Omental fat pad (tissue), 4 donors: ENCODE data around the gene SGMS1. TPM values are rescaled to one million over a fixed set of nuclear protein-coding genes. Genes with fewer than 3 reads are reported as not detected.

ENCODE experiments used
- ATAC-seq: fragments of 150-250 bp; one replicate; pipeline ENCODE4 v1.9.1; 2016; ENCODE audit warnings: mild to moderate bottlenecking, moderate library complexity; ENCODE audit not compliant: low FRiP score
- DNase-seq: peaks from one replicate; pipeline ENCODE4 v3.0.0-alpha.2; 2019; ENCODE audit warnings: low spot score
- total RNA-seq, 4 donors: library from RNA; depleted of rRNA; stranded (reverse); fragments of >200 nt; gene quantifications; one replicate each; pipeline ENCODE4 v1.1.0, GENCODE V29; 2016
- TF ChIP-seq, protein P1 (sequence below), 3 donors: fragments of 450-650 bp; IDR thresholded peaks; one replicate each; pipeline ENCODE4 v1.5.1; 2016 to 2017; ENCODE audit warnings: antibody characterized with exemption in 3 of 3, mild to moderate bottlenecking in 3 of 3, moderate library complexity in 2 of 3

SGMS1 gene
- total RNA-seq, 4 donors from 2014 or later: 82.5 to 136 (median 96.4) TPM

DNA sequence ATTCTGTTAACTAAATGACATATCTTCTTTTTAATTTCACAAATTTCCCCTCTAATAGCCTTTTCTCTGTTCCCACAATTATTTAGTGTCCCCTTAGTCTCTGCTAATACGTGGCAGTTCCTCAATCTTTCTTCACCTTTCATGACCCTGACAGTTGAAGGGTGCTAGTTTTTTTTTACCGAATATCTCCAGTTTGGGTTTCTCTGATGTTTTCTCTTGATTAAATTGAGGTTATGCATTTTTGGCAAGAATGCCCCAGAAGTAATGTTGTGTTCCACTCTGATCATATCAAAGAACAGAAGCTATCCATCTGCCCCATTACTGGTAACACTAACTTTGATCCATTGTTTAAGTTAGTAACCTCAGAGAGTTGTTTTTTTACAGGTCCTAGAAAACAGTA lies 238.9 kb downstream of the SGMS1 start:
- ATAC-seq: no peak
- TF ChIP-seq, protein P1, sequence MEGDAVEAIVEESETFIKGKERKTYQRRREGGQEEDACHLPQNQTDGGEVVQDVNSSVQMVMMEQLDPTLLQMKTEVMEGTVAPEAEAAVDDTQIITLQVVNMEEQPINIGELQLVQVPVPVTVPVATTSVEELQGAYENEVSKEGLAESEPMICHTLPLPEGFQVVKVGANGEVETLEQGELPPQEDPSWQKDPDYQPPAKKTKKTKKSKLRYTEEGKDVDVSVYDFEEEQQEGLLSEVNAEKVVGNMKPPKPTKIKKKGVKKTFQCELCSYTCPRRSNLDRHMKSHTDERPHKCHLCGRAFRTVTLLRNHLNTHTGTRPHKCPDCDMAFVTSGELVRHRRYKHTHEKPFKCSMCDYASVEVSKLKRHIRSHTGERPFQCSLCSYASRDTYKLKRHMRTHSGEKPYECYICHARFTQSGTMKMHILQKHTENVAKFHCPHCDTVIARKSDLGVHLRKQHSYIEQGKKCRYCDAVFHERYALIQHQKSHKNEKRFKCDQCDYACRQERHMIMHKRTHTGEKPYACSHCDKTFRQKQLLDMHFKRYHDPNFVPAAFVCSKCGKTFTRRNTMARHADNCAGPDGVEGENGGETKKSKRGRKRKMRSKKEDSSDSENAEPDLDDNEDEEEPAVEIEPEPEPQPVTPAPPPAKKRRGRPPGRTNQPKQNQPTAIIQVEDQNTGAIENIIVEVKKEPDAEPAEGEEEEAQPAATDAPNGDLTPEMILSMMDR (IDR thresholded peaks at IDR 0.05): no peak
- DNase-seq: no peak

DNA sequence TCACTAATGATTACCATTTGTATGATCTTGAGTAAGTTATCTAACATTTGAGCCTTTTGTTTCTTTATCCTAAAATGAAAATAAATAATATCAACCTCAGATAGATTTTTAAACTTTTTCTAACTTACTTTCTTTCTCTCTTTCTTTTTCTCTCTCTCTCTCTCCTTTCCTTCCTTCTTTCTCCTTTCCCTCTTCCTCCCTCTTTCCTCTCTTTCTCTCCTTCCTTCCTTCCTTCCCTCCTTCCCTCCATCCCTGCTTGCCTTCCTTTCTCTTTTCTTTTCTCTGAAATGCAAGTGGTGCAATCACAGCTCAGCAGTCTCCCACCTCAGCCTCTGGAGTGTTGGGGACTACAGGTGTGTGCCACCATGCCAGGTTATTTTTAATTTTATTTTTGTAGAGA lies 239.5 kb downstream of the SGMS1 start:
- TF ChIP-seq, protein P1 (IDR thresholded peaks at IDR 0.05): no peak
- ATAC-seq: no peak
- no peak for DNase-seq

DNA sequence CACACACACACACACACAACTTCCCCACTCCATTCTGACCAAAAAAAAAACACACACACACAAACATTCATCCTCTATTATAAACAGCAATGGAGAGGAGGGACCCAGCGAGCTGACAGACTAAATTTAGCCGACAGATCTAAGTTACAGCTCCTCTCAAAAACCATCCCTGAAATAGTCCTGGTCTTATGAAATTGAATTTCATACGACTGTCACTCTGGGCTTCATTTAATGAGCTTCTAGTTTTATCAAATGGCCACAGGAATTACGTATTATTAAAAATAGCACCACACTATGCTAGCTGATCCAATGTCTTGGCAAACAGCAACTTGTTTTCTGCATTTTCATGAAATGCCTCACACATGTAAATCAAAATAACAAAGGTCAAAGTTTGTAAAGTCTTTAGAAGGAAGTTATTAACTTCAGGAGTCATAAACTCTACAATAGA lies 241.2 kb downstream of the SGMS1 start:
- DNase-seq: no peak
- TF ChIP-seq, protein P1 (IDR thresholded peaks at IDR 0.05): no peak
- ATAC-seq: no peak

DNA sequence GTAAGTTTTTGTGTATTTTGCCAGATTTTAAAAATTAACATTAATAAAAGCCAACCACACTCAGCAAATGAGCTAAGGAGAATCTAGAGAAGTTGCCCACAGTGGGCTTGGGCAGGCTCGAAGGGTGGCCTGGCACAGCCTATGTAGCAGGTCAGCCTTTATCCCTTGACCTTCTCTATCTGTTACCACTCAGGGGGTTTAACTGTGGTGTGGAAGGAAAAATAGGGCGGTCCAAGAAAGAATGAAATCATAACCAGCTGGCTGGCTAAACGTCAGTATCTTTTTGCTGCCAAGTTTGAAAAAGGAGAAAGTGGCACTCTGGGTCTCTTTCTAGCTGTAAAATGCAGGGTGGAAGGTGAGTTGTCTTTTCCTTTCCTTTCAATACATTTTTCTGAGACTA lies 242.1 kb downstream of the SGMS1 start:
- TF ChIP-seq, protein P1 (IDR thresholded peaks at IDR 0.05): no peak
- DNase-seq (no peak), ATAC-seq (no peak)

DNA sequence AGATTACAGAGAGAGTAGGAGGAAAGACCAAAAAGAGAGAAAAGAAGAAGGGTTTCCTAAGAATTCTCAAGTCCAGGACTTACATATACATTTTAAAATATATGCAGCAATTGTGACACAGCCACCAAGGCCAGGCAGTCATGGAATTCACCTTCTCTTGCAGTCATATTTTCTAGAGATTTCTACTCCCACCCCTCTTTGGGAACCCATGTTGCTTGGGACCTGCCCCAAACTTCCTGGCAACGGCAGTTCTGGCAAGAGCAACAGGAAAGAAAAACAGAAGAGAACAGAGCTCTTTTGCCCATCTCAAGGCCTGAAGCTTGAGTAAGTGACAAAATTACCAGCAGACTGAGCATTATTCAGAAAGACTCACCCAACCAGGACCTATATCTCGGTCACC lies 244.1 kb downstream of the SGMS1 start:
- no peak for ATAC-seq
- TF ChIP-seq, protein P1 (IDR thresholded peaks at IDR 0.05): no peak
- no peak for DNase-seq

DNA sequence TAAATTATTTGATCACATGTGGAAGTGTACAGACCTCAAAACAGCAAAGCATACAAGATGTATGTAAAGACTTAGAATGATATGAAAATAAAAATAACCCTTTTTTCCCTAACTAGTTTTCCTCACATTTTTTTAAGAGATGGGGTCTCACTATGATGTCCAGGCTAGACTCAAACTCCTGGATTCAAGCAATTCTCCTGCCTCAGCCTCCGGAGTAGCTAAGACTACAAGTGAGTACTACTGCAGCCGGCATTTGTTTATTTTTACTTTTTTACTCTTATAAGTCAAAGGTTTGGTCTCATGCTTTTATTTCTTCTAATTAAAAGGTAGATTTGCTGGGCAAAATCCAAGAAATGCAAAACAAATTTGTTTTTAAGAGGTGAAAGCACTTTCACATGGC lies 248.0 kb downstream of the SGMS1 start:
- ATAC-seq (no peak), DNase-seq (no peak)
- TF ChIP-seq, protein P1 (IDR thresholded peaks at IDR 0.05): no peak

DNA sequence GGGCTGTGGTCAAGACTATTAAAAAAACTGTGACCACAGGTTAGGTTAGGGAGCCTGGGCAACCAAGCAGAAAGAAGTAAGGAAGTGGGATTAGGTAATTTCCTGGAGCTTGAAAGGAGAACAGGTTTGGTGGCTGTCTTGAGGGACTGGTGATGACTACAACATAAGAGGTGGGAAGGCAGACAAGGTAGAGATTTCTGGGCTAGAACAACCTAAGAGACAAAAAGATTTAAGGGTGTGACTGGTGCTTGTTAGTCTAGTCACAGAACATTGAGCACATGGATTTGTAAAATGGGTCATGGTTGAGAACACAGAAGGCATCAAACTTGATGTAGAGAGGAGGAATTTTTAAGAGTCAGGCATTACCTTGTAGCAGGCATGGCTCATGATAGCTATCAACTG lies 248.7 kb downstream of the SGMS1 start:
- no peak for DNase-seq
- ATAC-seq: no peak
- TF ChIP-seq, protein P1 (IDR thresholded peaks at IDR 0.05): no peak
